Fibroblast of peridontal ligament (primary cell): ENCODE results near the gene PMAIP1.

ENCODE experiments used
- DNase-seq: peaks from one replicate; pipeline ENCODE4 v3.0.0-alpha.2; 2010; ENCODE audit errors: extremely low read depth

PMAIP1 gene

GRCh38 chr18:59912007-59912550 is 12.3 kb downstream of the PMAIP1 start:
- DNase-seq: no peak

GRCh38 chr18:59915606-59916005 is 15.8 kb downstream of the PMAIP1 start:
- no peak for DNase-seq

- DNase-seq: no peak
Measured at GRCh38 chr18:59916746-59917145, 16.9 kb downstream of the PMAIP1 start.

GRCh38 chr18:59917422-59917821 is 17.6 kb downstream of the PMAIP1 start:
- DNase-seq: no peak

- peak; percentile 59 for DNase-seq
Measured at GRCh38 chr18:59918320-59918755, 18.5 kb downstream of the PMAIP1 start.

GRCh38 chr18:59918997-59919396 is 19.2 kb downstream of the PMAIP1 start:
- DNase-seq: no peak

GRCh38 chr18:59921384-59921891 is 21.6 kb downstream of the PMAIP1 start:
- no peak for DNase-seq

GRCh38 chr18:59923539-59924196 is 23.9 kb downstream of the PMAIP1 start:
- DNase-seq: no peak

GRCh38 chr18:59926131-59926530 is 26.3 kb downstream of the PMAIP1 start:
- DNase-seq: no peak

GRCh38 chr18:59927246-59927825 is 27.5 kb downstream of the PMAIP1 start:
- DNase-seq: no peak

- DNase-seq: no peak
Measured at GRCh38 chr18:59928201-59928600, 28.4 kb downstream of the PMAIP1 start.

GRCh38 chr18:59929621-59930295 is 30.0 kb downstream of the PMAIP1 start:
- DNase-seq: no peak

- DNase-seq: no peak
Measured at GRCh38 chr18:59932401-59932800, 32.6 kb downstream of the PMAIP1 start.

GRCh38 chr18:59938676-59939075 is 38.9 kb downstream of the PMAIP1 start:
- no peak for DNase-seq

GRCh38 chr18:59939127-59939526 is 39.3 kb downstream of the PMAIP1 start:
- no peak for DNase-seq

GRCh38 chr18:59940068-59940467 is 40.3 kb downstream of the PMAIP1 start:
- DNase-seq: no peak

- DNase-seq: no peak
Measured at GRCh38 chr18:59941331-59941730, 41.5 kb downstream of the PMAIP1 start.

- no peak for DNase-seq
Measured at GRCh38 chr18:59942601-59943000, 42.8 kb downstream of the PMAIP1 start.

- DNase-seq: no peak
Measured at GRCh38 chr18:59945544-59945943, 45.7 kb downstream of the PMAIP1 start.

GRCh38 chr18:59950215-59950944 is 50.6 kb downstream of the PMAIP1 start:
- DNase-seq: peak; percentile 22

- DNase-seq: no peak
Measured at GRCh38 chr18:59951591-59951990, 51.8 kb downstream of the PMAIP1 start.
